Kidney capillary endothelial cell (primary cell): Measurements from ENCODE around the gene BIVM.

Experiments used
- DNase-seq: peaks from one replicate; pipeline ENCODE4 v3.0.0-alpha.2; 2018; ENCODE audit warnings: low spot score

Gene BIVM

GRCh38 chr13:102845289-102845629 lies 46.3 kb downstream of the BIVM start:
- no peak for DNase-seq

- DNase-seq = peak; percentile 87
These were observed 46.8 kb downstream of the BIVM start, which contains the start of gene ERCC5 for GRCh38 chr13:102845630-102846260. TSS of gene ERCC5 (plus strand) at chr13:102846032. CDS start at chr13:102846267, 235 bp downstream.

GRCh38 chr13:102846261-102847015 lies 47.5 kb downstream of the BIVM start:
- DNase-seq = peak; percentile 36

GRCh38 chr13:102847272-102848234 lies 48.6 kb downstream of the BIVM start:
- DNase-seq = peak; percentile 58

- DNase-seq = no peak
These were observed 50.0 kb downstream of the BIVM start for GRCh38 chr13:102848956-102849355.

GRCh38 chr13:102852556-102852955 lies 53.6 kb downstream of the BIVM start:
- peak; percentile 27 for DNase-seq

- DNase-seq = no peak
These were observed 55.8 kb downstream of the BIVM start for GRCh38 chr13:102854675-102855074.

GRCh38 chr13:102856557-102856956 lies 57.6 kb downstream of the BIVM start:
- DNase-seq = no peak

- DNase-seq = no peak
These were observed 63.8 kb downstream of the BIVM start for GRCh38 chr13:102862624-102863210.

GRCh38 chr13:102863590-102863989 lies 64.7 kb downstream of the BIVM start:
- no peak for DNase-seq

GRCh38 chr13:102868366-102868936 lies 69.5 kb downstream of the BIVM start:
- no peak for DNase-seq

- DNase-seq = no peak
These were observed 71.2 kb downstream of the BIVM start for GRCh38 chr13:102869948-102870676.

GRCh38 chr13:102870677-102871415 lies 71.9 kb downstream of the BIVM start:
- peak; percentile 53 for DNase-seq

GRCh38 chr13:102872131-102872530 lies 73.2 kb downstream of the BIVM start:
- DNase-seq = no peak

GRCh38 chr13:102872531-102872930 lies 73.6 kb downstream of the BIVM start:
- no peak for DNase-seq

GRCh38 chr13:102873653-102874052 lies 74.7 kb downstream of the BIVM start:
- DNase-seq = no peak

- no peak for DNase-seq
These were observed 76.3 kb downstream of the BIVM start for GRCh38 chr13:102875256-102875655.

GRCh38 chr13:102877303-102877702 lies 78.4 kb downstream of the BIVM start:
- no peak for DNase-seq

GRCh38 chr13:102878481-102878880 lies 79.6 kb downstream of the BIVM start:
- DNase-seq = no peak

GRCh38 chr13:102879793-102880499 lies 81.0 kb downstream of the BIVM start:
- DNase-seq = no peak
